Stomach (tissue), 9 donors: ENCODE results near the gene TIMM23. TPM values are rescaled to one million over a fixed set of nuclear protein-coding genes. Genes with fewer than 3 reads are reported as not detected.

Experiments
- DNase-seq, 2 donors: peaks; one replicate each; pipeline versions ENCODE4 v3.0.0 to v3.0.0-alpha.2; 2013 to 2019
- H3K27ac ChIP-seq, 5 donors: fragments of 200-600 bp in 4 of 5; sonication (generic) in 4 of 5; one replicate each; pipeline ENCODE4 v1.5.1; 2013 to 2019; ENCODE audit warnings: mild to moderate bottlenecking in 1 of 5, moderate library complexity in 1 of 5
- H3K27me3 ChIP-seq, 3 donors: fragments of 200-600 bp; sonication (generic); one replicate each; pipeline ENCODE4 v1.5.1; 2017 to 2019; ENCODE audit warnings: mixed run types in 1 of 3
- H3K36me3 ChIP-seq, 4 donors: fragments of 200-600 bp; sonication (generic); 1 replicate in 3 of 4; 2 replicates in 1 of 4; pipeline ENCODE4 v1.5.1; 2016 to 2019
- H3K4me1 ChIP-seq, 4 donors: fragments of 200-600 bp; sonication (generic); one replicate each; pipeline ENCODE4 v1.5.1; 2016 to 2019
- H3K4me3 ChIP-seq, 4 donors: fragments of 200-600 bp; sonication (generic) in 3 of 4; one replicate each; pipeline ENCODE4 v1.5.1; 2016 to 2019; ENCODE audit warnings: mild to moderate bottlenecking in 1 of 4
- H3K9me3 ChIP-seq, 4 donors: fragments of 200-600 bp; sonication (generic); one replicate each; pipeline ENCODE4 v1.5.1; 2016 to 2019
- EP300 ChIP-seq: sonication (generic); formaldehyde crosslinking; IDR thresholded peaks from one replicate; pipeline ENCODE4 v1.6.1; 2017; ENCODE audit warnings: antibody characterized with exemption
- POLR2A ChIP-seq, 4 donors: fragments of 450-650 bp; IDR thresholded peaks; one replicate each; pipeline ENCODE4 v1.6.1; 2016; ENCODE audit warnings: antibody characterized with exemption in 4 of 4, control low read depth in 2 of 4, mild to moderate bottlenecking in 1 of 4, moderate library complexity in 1 of 4
- POLR2AphosphoS5 ChIP-seq, 3 donors: sonication (generic); formaldehyde crosslinking; IDR thresholded peaks; one replicate each; pipeline ENCODE4 v1.6.1; 2016; ENCODE audit warnings: antibody characterized with exemption in 3 of 3
- WGBS, 5 donors: extraction: QIAGEN DNeasy Blood & Tissue Kit in 3 of 5; methylation state at CpG; one replicate each; pipeline versions ENCODE4 v1.1.5 to v1.1.7; 2013 to 2018; 5-methylcytosine and 5-hydroxymethylcytosine counted together
- intact Hi-C: fragments of 100-400 bp; cut with DNase I; formaldehyde crosslinking; loops from one replicate; pipeline ENCODE4 v1.15.1; 2023; ENCODE audit warnings: low total_unique reads
- polyA plus RNA-seq, 3 donors: library from polyadenylated mRNA; stranded (reverse); fragments of 200-250 nt; gene quantifications; one replicate each; pipeline ENCODE4 v1.2.3, GENCODE V29; 2013
- total RNA-seq, 5 donors: library from RNA; depleted of rRNA; stranded (reverse); fragments of >200 nt; gene quantifications; one replicate each; pipeline versions ENCODE4 v1.1.0 to v1.2.3, GENCODE V29; 2014 to 2016
- TF ChIP-seq, protein P1 (sequence below), 7 experiments: fragments of 450-650 bp in 4 of 7; fragments of 200-600 bp in 3 of 7; sonication (generic) in 3 of 7; IDR thresholded peaks; one replicate each; pipeline ENCODE4 v1.5.1; 2016 to 2019; ENCODE audit warnings: antibody characterized with exemption in 7 of 7, control low read depth in 2 of 7, mild to moderate bottlenecking in 1 of 7
- donor health status: healthy with polysubstance abuse.
- donor health status: Bipolar disorder and iron deficiency.
- donor health status: healthy.

Gene TIMM23
- total and polyA plus RNA-seq, 8 donors = 20.5 to 111 (median 56.8) TPM

DNA sequence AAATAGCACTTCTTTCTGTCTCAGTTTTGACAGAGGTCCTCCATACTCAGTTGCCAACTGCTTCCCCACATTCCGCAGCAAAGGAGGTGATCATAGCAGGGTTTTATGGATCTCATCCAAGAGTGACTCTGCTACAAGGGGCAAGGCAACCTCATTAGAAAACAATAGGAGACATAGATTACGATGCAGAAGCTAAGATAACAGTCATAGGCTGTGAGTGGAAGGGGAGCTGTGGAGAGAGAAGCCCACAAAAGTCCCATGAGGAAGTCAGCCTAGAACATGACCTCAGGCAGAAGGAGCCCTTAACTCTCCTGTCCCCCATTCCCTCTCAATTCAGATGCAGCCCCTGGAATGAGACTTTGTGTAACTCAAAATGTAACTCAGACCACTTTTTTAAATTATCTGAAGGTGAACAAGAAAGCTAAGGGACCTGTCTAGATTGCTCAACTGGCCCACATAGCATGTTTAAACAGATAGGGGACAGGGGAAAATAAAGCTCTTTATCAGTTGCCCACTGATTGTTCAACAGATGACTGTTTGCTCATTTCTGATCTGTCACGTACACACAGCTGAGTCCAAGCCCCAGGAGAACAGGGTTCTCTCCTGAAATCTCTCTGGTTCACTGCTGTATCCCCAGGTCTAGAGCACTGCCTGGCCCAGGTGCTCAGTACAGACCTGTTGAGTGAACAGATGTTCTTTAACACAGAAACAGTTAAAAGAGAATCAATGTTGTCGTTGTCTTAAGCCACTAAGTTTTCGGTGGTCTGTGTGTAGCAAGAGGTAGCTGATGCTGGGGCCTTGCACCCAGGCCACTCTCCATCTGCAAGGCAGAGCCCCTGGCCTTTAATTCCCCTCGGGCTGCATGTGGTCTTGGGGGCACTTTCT is 59.6 kb downstream of the TIMM23 start:
- peak overlapping the region in 4 of 5 donors; percentile 44 to 94 (median 74) for H3K27ac ChIP-seq
- peaks cover 0 to 4% (median 0%) of the 10 kb centered on the region in 3 donors for H3K27me3 ChIP-seq
- intact Hi-C loops = no loop called here
- WGBS, 5 donors = 41 to 63% (median 60%) methylated on average over 6 of the region's 6 CpGs
- H3K4me1 ChIP-seq = peaks cover 43 to 67% (median 47%) of the 10 kb centered on the region in 4 donors
- no peaks in the 10 kb centered on the region for H3K9me3 ChIP-seq
- no peaks in the 10 kb centered on the region for H3K36me3 ChIP-seq
- TF ChIP-seq POLR2AphosphoS5 (IDR thresholded peaks at IDR 0.05) (no peak), EP300 (no peak), POLR2A (IDR thresholded peaks at IDR 0.05) (no peak)
- TF ChIP-seq, protein P1, sequence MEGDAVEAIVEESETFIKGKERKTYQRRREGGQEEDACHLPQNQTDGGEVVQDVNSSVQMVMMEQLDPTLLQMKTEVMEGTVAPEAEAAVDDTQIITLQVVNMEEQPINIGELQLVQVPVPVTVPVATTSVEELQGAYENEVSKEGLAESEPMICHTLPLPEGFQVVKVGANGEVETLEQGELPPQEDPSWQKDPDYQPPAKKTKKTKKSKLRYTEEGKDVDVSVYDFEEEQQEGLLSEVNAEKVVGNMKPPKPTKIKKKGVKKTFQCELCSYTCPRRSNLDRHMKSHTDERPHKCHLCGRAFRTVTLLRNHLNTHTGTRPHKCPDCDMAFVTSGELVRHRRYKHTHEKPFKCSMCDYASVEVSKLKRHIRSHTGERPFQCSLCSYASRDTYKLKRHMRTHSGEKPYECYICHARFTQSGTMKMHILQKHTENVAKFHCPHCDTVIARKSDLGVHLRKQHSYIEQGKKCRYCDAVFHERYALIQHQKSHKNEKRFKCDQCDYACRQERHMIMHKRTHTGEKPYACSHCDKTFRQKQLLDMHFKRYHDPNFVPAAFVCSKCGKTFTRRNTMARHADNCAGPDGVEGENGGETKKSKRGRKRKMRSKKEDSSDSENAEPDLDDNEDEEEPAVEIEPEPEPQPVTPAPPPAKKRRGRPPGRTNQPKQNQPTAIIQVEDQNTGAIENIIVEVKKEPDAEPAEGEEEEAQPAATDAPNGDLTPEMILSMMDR (IDR thresholded peaks at IDR 0.05) = no peak
- no peak overlapping the region for H3K4me3 ChIP-seq
- DNase-seq = no peak

DNA sequence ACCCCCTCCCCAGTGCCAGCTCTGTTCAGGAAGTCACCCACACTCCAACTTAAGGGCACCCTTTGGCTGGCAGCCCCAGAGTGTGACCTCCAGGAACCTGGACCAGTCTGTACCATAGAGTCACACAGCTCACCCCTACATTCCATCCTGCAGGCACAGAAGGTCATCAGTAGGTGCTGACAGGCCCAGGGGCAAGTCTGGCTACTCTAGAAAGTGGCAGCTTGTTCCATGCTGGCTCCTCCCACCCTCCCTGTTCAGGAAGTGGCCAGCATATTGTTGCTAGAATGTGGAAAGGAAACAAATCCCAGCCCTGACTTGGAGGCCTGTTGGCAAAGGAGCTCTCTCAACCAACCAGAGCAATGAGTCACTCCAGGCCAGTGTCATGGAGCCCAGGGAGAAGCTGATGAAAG is 61.3 kb downstream of the TIMM23 start:
- H3K27ac ChIP-seq = peak overlapping the region in 4 of 5 donors; percentile 11 to 42 (median 38)
- no peaks in the 10 kb centered on the region for H3K36me3 ChIP-seq
- H3K9me3 ChIP-seq = no peaks in the 10 kb centered on the region
- H3K4me3 ChIP-seq = no peak overlapping the region
- peak; percentile 42 to 67 for DNase-seq
- TF ChIP-seq POLR2AphosphoS5 (IDR thresholded peaks at IDR 0.05) (peak in 1 of 3 donors; percentile 27), EP300 (no peak)
- intact Hi-C loops = no loop called here
- H3K27me3 ChIP-seq = peaks cover 0 to 5% (median 0%) of the 10 kb centered on the region in 3 donors
- H3K4me1 ChIP-seq = peaks cover 28 to 50% (median 32%) of the 10 kb centered on the region in 4 donors

DNA sequence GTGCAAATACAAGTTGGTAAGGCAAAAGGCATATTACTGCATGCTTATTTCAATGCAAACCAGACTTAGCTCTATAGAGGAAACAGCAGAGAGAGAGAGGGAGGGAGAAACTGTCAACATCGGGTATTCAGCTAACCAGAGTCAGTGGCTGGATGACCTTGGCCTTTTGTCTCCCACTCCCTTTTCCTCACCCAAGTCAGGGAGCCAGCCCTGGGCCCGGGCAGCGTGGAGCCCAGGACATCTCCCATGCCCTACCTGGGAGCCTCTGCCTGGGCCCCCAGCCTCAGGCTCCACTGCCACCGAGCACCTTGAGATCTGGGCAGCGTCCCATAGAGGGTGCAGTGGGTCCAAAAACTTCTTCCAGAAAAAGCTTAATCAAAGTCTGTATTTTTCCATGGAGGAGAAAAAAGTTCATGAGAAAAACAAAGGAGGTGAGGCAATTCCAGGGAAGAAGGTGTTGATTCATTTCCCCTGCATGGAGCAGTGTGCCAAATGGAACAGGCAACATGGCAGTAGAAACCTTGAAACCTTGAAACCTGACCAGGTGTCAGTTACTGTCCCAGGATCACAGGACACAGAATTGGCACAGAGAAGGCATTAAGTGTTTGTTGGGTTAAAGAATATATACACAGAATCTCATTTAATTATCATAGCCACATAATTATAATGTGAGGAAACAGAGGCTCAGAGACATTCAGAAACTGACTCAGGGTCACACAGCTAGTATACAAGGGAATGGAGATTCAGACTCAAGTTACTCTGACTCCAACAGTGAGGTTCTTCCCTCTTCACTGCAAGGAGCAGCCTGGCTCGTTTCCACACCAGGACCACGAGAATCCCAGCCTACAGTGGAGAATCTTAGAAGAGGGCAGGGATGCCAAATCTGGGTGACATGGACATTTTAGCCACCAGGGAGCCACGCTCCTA is 63.9 kb downstream of the TIMM23 start:
- Histone ChIP-seq H3K4me1 (peaks cover 7 to 30% (median 15%) of the 10 kb centered on the region in 4 donors), H3K27me3 (peaks cover 0 to 5% (median 0%) of the 10 kb centered on the region in 3 donors), H3K36me3 (no peaks in the 10 kb centered on the region), H3K27ac (no peak overlapping the region), H3K4me3 (no peak overlapping the region), H3K9me3 (no peaks in the 10 kb centered on the region)
- intact Hi-C loops = no loop called here
- WGBS, 5 donors = 46 to 59% (median 57%) methylated on average over 7 to 8 of the region's 8 CpGs
- DNase-seq = no peak
- TF ChIP-seq, protein P1 (IDR thresholded peaks at IDR 0.05) = no peak
- TF ChIP-seq EP300 (no peak), POLR2A (IDR thresholded peaks at IDR 0.05) (no peak), POLR2AphosphoS5 (IDR thresholded peaks at IDR 0.05) (no peak)

DNA sequence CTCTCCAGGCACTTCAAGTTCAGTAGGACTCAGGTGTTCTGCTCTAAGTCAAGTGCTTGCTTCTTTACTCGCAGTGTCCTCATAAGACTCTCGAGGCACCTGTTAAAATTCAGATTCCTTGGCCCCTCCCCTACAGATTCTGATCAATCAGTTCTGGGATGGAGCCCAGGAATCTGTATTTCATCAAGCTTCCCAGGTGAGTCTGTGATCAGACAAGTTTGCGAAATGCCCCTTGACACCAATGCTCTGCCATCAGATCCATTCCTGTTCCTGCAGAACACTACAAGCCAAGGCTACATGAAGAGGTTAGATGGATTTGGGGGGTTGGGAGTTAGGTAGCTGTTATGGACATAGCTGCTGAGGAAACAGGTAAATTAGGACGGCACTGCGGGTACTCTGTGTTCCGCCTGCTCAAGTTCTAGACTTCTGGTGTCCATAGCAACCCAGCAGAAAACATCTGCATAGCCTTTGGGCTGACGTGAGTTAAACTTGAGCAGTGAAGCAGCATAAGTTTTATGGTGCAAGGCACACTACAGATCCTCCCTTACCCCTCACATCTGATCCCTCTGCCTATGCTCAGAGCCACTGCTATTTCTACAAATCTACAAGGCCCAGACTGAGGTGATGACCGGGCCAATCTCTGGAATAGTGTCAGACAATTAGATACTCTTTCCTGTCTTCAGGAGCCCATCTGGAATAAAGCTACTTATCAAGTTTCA is 65.0 kb downstream of the TIMM23 start:
- intact Hi-C loops = no loop called here
- peaks cover 0 to 5% (median 0%) of the 10 kb centered on the region in 3 donors for H3K27me3 ChIP-seq
- DNase-seq = no peak
- H3K9me3 ChIP-seq = no peaks in the 10 kb centered on the region
- TF ChIP-seq, protein P1 (IDR thresholded peaks at IDR 0.05) = no peak
- H3K36me3 ChIP-seq = no peaks in the 10 kb centered on the region
- WGBS, 5 donors = 86 to 96% (median 92%) methylated on average over 8 of the region's 8 CpGs
- no peak overlapping the region for H3K4me3 ChIP-seq
- H3K27ac ChIP-seq = no peak overlapping the region
- peaks cover 6 to 19% (median 8%) of the 10 kb centered on the region in 4 donors for H3K4me1 ChIP-seq
